Stimulated activated CD4-positive, alpha-beta T cell treated with anti-CD3 and anti-CD28 coated beads, Interleukin-1b, Interleukin-23, amount 100 ng/mL, for 24 hours (primary cell): Measurements from ENCODE around the gene RASGRF1.
"Not testable (repeated sequence)": the region's sequence is repeated elsewhere in the genome, so short reads cannot be mapped to it uniquely, and the experiment has no call there.

ENCODE experiments used
- DNase-seq, 4 experiments: peaks; one replicate each; pipeline ENCODE4 v3.0.0-alpha.2; 2020; ENCODE audit warnings: low read depth in 4 of 4, low spot score in 1 of 4

RASGRF1 gene

DNA sequence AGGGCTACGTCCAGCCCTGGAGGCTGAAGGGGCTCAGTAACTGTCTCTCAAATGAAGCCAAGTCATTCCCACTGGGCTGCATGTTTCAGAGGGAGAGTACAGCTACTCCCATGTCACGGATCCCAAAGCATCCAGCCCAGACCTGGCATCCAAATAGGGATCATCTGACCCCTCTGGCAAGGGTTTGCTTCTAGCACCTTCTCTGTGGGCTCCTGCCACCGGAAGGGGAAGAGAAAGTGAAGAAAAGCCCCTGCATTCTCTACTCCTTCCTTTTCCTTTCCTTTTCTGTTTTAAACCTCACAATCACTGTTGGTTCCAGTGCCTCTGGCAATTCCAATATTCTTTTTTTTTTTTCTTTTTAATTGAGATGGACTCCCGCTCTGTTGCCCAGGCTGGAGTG is 81.2 kb downstream of the RASGRF1 start:
- no peak for DNase-seq

DNA sequence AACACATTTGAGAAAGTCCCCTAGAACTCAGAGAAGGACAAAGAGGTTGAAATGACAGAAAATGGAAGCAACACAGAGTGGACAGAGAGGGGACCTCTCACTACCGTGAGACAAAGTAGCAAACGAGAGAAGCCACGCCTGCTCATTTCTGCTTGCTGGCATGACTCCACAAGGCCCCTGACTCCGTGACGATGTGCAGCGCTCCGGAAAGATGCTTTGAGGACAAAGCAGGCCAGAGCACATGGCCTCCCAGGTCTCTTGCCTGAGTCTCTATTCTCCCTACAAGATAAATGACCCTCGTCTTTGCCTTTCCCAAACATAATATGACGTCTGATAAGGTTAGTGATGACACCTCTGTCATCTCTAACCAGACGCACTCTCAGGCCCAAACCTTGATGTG is 81.9 kb downstream of the RASGRF1 start:
- DNase-seq = no peak

DNA sequence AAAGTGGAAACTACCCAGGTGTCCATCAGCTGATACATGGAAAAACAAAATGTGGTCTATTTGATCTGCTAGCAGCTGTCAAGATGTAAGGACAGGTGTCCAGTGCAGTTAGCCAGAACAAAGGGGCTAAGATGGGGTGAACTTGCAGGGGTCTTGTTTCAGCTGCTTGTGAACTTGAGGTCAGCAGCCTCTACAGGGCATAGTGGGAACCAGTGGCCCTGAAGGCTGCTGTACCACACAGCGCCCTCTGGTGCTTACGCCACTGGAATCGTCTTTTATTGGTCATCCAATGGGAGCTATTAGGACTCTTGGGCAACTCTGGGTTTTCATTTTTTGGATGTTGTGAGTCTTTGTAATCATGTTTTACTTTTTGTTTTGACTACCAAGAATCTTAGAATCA is 83.5 kb downstream of the RASGRF1 start:
- DNase-seq = no peak

DNA sequence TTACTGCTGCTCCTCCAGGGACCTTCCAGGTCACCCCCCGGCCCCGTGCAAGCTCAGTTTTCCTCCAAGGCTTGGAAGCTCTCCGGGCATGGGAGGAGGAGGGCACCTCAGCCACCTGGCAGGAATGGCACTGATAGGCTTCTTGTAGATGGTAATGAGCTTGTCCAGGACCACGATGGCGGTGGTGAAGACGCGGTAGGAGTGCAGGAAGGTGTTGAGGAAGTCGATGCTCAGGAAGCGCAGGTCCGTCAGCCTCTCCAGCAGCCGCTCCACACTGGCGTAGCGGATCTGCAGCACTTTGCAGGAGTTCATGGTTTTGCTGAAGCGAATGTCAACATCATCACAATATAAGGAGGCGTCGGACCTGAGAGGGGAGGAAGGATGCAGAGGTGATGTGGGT is 84.5 kb downstream of the RASGRF1 start:
- no peak for DNase-seq

DNA sequence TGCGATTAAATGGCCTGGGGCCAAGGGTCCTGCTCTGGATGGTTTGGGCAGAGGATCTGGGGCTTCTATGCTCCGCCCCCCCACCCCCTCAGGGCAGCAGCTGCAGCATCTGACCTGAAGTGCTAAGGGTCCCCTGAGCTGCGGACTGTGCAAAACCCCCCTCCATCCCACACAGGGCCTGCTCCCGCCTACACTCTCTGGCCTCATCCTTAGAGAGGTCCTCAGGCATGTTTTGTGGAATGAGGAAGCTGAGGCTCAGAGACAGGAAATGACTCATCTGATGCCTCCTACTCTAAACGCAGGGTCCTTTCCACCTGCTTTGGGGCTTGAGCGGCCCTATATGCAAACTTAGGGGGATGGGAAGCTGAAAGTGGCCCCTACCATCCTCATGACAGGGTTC is 86.2 kb downstream of the RASGRF1 start:
- DNase-seq = no peak

DNA sequence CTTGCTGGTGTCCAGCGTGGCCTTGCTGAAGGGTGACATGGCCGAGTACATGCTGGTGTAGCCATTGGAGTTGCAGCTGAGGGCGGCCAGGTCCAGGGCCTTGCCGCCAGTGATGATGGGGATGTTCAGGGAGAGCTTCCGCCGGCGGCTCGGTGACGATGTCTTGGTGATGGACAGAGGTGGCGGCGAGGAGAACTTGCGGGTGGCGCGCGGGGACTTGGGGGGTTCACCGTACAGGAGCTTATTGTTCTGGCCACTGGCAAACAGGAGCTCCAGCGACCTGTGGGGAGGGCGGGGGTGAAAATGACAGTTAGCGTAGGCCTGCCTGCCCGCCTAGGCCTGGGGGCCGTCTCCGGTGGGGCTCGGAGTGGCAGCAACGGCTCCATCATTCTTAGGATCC is 86.7 kb downstream of the RASGRF1 start:
- no peak for DNase-seq

DNA sequence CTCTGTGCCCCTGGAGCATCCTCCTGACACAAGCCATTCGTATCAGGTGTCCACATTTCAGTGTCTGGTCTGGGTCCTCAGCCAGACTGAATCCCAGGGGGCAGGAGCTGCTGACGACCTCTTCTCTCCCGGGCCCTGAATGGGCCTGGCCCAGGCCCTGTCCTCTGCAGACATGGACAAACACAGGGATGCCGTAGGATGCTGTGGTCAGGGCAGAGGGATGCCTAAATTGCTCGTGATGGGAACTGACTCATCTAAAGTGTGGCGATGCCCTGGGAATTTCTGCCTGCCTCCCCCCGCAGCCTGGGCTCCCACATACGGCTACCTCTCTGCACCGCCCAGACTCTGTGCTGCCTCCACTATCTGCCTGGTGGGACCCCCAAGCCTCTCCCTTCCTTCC is 87.3 kb downstream of the RASGRF1 start:
- no peak for DNase-seq

DNA sequence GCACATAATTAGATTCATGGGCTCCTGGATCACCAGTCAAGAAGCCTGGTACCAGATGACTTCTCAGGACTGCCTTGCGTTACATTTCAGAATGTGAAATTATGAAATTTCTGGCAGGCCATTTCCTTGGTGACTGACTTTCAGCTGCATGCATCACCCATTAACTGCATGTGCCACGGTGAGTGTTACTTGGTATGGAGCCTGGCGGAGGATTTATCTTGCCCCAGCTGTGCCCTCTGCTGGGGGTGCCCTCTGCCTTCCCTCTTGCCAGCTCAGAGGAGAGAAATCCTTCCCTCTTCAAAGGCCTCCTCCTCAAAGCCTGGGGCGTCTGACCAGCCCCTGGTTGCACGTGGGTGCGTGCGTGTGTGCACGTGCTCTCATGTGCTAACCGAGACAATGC is 88.0 kb downstream of the RASGRF1 start:
- no peak for DNase-seq

DNA sequence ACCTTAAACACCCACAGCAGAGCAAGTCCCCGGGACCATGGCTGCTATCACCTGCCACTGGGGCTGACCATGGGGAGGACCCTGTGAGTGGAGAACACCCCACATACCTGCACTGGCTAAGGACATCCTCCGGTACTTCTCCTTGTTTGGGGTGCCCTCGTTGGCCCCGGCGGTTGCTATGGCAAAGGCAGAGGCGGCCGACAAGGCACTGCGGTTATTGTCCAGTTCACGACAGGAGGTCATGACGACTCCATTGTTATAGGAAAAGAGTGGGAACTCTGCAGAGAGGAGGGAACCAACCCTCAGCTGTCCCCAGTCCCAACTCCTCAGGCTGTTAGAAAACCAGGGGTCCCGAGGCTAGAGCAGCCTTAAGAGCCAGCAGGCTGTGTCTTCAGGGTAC is 90.9 kb downstream of the RASGRF1 start:
- no peak for DNase-seq

DNA sequence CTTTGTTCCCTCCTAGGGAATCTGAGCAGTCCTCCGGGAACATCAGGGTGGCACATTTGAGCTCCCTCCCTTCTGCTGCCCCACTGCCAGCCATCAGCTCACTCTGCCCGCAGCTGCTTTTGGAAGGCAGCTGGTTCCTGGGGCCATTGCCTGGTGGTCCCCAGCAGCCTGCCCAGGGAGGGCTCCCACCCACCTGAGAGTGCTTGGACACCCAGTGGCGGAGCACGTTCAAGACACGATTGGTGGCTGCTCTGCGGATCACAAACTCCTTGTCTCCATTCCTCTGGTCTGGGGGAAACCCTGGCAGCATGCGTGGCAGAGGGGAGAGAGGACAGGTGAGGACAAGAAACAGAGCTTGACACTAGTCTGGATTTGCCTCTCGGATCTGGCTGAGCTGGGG is 92.1 kb downstream of the RASGRF1 start:
- no peak for DNase-seq

DNA sequence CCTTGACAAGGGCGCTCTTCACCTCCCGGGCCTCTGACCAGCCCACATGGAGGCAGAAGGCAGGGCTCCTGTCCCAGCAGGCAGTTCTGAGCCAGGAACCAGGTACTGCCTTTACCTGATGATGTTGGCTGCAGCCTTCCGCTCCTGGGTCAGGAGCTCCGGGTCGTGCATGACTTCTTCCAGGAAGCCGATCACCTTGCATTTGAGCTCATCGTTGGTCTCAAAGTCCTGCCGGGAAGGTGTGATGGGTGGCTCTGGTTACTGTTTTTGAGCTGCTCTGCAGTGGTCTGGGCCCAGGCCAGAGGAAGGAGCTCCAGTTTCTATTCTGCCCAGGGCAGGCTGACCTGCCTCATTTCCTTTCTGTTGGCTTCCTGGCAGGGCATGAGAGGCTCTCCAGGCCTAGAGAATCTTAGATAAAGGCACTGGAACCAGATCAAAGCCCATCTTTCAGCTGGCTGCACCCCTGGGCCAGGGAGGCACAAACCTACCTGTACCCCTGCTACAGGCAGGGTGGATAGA is 92.5 kb downstream of the RASGRF1 start:
- no peak for DNase-seq

DNA sequence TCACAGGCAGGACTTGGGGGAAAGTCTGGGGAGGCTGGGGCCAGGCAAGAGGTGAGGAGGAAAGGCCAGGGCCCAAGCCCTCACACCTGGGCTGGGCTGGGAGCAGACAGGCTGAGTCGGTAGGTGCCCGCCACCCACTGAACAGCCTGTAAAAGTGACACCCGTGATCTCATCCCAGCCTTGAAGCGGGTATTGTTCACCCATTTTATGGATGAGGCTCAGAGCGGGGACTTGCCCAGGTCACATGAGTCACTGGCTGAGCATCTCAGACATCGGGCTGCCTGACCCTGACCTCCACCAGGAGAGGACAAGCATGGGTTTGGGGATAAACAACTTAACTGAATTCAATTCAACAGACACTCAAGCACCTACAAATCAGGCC is 93.7 kb downstream of the RASGRF1 start:
- DNase-seq = no peak

DNA sequence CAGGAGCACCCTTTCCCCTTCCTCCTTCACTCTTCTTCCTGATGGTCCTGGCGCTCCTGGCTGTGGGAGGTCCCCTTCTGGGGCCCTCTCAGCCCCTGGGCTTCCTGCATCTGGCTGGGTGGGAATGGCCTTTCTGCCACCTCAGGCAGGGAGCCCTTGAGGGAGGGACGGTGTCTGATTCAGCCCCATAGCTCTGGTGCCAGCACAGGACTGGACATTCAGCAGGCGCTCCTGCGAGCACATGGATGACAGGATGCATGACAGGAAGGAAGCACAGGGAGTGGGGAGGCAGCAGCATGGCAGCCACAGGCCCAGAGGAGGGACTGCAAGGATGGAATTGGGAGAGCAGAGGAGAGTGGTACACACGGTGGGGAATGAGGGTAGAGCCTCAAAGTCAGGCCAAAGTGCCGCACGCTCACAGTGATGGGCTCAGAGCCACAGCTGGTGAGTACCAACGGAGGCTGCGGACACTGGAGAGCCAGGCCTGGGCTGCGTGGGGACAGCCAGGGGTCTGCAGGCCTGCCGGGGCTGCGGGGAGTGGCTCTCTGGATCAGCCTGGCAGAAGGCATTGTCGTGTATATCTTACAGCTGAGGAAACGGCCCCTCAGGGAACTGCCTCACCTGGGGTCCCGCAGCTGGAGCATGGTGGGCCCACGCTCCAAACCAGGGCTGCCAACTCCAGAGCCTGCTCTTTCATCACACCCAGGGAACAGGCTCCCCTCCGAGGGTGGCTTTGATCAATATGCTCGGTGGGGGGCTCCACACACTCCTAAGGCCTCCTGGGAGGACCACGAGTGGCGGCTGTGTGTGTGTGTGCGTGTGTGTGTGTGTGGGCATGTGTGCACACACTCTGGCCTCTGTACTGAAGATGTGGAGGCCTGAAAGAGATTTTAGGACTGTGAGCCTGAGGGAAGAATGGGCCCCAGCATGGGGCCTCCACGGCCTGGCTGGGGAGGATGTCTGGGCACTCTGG is 94.4 kb downstream of the RASGRF1 start:
- no peak for DNase-seq

DNA sequence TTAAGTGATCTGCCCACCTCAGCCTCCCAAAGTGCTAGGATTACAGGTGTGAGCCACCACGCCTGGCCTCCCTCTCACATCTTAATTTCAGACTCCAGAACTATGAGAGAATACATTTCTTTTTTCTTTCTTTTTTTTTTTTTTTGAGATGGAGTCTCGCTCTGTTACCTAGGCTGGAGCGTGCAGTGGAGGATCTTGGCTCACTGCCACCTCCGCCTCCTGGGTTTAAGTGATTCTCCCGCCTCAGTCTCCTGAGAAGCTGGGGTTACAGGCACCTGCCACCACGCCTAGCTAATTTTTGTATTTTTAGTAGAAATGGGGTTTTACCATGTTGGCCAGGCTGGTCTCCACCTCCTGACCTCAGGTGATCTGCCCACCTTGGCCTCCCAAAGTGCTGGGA is 95.4 kb downstream of the RASGRF1 start:
- not testable (repeated sequence) for DNase-seq

DNA sequence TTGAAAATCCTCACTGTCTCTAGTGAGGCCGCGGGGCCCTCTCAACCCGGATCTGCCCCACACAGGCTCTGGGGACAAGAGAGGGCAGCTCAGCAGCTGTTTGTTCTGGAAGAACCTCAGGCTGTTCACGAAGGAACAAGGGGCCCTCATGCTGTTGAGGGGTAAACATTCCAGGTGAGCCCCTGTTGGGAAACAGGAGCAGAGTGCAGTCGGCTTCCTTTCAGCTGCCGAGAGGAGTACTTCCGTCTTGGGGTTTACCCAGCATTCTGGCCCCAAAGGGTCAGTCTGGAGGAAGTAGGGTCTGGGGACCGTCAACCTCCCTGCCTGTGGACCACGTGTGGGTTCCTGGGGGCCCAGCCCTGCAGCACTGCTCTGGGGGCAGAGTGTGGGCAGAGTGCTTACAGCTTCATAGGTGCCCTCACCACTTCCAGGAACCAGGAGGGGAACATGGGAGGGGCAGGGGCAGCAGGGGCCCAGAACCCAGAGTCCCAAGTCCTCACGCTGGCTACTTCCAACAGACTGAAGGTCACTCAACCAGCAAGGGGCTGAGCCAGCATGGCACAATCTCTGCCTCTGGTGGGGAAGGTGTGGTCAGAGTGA is 96.5 kb downstream of the RASGRF1 start:
- no peak for DNase-seq

DNA sequence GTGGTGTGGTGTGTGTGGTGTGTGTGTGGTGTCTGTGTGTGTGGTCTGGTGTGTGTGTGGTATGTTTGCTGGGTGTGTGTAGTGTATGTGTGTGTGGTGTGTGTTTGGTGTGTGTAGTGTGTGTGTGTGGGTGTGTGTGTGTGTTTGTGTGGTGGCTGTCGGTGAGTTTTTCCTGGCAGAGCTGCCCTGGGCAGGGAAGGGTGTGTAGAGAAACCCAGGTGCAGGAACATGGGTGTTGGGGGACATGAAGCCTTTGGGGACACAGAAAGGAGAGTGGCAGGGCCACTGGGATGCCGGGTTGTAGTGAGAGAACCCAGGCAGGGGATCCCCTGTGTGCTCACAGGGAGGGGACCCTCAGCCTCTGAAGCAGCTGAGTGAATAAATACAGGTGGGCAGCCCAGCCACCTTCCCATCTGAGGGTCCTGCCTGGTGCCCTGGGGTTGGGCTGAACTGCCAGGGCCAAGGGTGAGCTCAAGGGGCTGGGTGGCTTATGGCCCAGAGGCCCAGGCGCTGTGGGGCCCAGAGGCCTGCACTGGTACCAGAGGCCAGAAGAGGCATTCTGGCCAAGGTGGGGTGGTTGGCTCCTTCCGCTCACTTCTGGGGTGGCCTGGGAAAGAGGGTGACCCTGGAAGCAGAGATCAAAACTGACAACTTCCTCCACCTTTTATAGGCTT is 97.2 kb downstream of the RASGRF1 start:
- no peak for DNase-seq

DNA sequence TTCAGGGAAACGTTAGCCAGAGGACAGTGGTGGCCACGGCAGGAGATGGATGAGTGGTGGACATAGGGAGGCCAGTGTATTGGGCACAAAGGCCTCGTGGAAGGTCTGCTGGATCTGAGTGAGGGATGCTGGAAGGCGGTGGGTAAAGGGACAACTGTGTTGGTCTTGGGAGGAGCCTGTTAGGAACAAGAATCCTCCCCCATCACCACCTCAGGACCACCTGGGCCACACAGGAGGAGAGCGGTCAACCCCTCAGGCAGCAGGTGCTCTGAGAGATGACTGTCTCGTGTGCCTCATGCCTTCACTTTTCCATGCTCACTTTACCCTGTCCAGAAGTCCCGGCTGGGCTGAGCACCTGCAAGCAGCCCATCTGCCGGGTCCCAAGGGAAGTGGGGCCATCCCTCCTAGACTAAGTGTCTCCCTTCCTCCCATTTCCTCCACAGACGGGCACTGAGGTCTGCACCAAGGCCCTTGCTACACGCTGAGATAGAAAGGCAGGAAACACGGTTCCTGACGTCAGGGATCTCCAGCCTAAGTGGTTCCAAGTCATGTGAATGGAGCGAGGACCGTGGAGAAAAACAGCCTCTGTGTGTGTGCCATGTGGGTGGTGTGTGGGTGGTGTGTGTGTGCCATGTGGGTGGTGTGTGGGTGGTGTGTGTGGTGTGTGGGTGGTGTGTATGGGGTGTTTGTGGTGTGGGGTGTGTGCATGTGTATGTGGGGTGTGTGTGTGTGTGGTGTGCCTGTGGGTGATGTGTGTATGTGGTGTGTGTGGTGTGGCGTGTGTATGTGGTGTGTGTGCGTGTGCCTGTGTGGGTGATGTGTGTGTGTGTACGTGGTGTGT is 97.9 kb downstream of the RASGRF1 start:
- DNase-seq = no peak

DNA sequence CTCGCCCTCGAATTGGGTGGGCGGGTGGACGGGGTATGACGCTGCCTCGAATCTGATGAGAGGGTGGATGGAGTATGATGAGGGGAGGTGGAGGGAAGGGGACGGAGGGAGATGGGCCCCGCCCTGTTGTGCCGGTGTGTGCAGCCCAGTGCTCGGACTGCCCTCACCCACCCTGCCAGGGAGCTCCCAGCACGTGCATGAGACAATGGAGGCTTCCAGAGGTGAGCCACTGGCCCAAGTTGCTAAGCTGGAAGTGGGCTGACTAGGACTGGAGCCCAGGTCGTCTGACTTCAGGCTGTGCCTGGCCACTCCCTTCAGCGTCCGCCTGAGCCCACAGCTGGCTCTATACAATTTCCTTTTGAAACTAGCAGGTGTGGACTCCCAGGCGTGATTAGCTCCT is 98.7 kb downstream of the RASGRF1 start:
- DNase-seq = no peak

DNA sequence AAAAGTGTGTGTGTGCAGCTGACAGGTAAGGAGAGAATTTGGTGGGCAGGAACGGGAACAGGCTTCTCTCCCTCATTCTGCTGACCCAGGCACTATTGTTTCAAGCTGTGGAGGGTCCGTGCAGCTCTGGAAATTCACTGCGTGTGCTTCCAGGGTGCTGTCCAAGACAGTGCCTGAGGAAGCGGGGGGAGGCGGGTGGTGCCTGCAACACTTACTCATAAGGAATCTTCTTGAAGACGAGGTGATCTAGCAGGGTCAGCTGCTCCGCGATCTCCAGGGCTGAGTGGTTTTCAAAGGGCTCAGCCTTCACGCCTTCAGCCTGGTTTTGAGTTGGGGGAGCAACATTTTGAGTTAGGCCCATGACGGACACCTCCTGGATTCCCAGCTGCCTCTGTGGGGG is 99.1 kb downstream of the RASGRF1 start:
- DNase-seq = no peak

DNA sequence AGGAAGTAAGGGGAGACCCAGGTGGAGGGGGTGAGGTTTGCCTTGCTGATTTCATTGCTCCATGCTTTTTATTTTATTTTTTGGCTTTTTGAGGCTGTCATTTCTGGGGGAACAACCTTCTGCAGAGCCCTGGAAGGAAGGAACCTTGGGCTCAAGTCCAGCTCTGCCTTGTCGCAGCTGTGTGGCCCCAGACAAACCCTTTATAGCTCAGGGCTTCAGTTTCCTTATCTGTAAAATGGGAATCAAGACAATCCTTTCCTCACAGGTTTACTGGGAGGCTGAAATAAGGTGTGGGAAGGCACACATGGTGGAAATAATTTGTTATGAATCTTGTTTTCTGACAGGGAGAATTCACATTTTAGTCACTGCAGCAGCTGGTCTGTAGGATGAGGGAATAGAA is 100.3 kb downstream of the RASGRF1 start:
- DNase-seq = no peak

DNA sequence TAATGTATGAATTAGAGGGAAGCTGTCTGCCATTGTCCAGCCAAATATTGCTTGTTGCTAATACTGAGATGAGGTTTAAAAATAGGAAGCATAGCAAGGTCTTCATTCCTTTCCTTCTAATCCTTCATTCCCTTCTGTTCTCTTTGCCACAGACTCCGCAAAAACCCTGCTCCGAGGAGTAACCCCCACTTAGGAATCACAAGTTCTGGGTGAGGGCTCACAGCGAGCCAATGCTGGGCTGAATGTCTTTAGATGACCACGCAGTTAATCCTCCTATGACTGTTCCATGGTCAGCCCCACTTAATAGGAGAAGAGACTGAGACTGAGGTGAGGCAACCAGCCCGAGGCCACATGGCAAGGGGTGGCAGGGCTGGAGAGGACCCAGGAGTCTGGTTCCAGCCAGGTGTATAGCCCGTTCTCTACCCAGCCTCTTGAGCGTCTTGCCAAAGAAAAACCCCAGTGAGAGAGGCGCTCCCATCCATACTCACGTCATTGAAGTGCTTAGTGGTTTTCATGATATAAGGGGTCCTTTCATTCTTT is 100.8 kb downstream of the RASGRF1 start:
- no peak for DNase-seq
